Upper lobe of left lung (tissue), 4 donors: ENCODE data around the gene ST7.

Source experiments
- EP300 ChIP-seq, 4 donors: sonication (generic); formaldehyde crosslinking; IDR thresholded peaks; one replicate each; pipeline ENCODE4 v1.5.1; 2017; ENCODE audit warnings: antibody characterized with exemption in 4 of 4, control low read depth in 2 of 4
- POLR2AphosphoS5 ChIP-seq, 2 donors: sonication (generic); formaldehyde crosslinking; IDR thresholded peaks; one replicate each; pipeline ENCODE4 v1.5.1; 2017; ENCODE audit warnings: antibody characterized with exemption in 2 of 2
- TF ChIP-seq, protein P1 (sequence below), 6 experiments: fragments of 450-650 bp in 4 of 6; fragments of 200-600 bp in 2 of 6; sonication (generic) in 2 of 6; IDR thresholded peaks; one replicate each; pipeline ENCODE4 v1.5.1; 2016 to 2019; ENCODE audit warnings: antibody characterized with exemption in 6 of 6

DNA sequence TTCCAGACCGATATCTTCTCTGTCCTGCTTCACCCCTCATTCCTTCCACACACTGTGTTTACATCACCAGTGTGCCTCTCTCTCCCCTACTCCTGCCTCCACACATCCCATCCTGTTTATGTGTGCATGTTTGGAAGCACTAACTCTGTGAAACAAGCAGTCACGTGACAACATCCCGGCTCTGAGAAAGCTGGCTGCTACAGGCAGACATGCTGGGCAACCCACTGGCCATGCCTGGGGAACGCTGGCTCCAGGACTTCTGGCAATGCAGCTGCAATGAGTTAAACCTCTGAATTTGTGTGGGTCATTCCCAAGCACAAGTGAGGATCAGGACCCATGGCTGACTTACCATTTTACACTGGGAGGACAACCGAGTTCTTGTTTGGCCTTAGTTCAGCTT lies 295.5 kb downstream of the ST7 start:
- TF ChIP-seq, protein P1, sequence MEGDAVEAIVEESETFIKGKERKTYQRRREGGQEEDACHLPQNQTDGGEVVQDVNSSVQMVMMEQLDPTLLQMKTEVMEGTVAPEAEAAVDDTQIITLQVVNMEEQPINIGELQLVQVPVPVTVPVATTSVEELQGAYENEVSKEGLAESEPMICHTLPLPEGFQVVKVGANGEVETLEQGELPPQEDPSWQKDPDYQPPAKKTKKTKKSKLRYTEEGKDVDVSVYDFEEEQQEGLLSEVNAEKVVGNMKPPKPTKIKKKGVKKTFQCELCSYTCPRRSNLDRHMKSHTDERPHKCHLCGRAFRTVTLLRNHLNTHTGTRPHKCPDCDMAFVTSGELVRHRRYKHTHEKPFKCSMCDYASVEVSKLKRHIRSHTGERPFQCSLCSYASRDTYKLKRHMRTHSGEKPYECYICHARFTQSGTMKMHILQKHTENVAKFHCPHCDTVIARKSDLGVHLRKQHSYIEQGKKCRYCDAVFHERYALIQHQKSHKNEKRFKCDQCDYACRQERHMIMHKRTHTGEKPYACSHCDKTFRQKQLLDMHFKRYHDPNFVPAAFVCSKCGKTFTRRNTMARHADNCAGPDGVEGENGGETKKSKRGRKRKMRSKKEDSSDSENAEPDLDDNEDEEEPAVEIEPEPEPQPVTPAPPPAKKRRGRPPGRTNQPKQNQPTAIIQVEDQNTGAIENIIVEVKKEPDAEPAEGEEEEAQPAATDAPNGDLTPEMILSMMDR (IDR thresholded peaks at IDR 0.05): no peak
- TF ChIP-seq POLR2AphosphoS5 (IDR thresholded peaks at IDR 0.05) (no peak), EP300 (IDR thresholded peaks at IDR 0.05) (no peak)
